Stomach (tissue), 9 donors: ENCODE data around the gene CCN5. TPM values are rescaled to one million over a fixed set of nuclear protein-coding genes. Genes with fewer than 3 reads are reported as not detected.

Source experiments
- DNase-seq, 2 donors: peaks; one replicate each; pipeline versions ENCODE4 v3.0.0 to v3.0.0-alpha.2; 2013 to 2019
- H3K27ac ChIP-seq, 5 donors: fragments of 200-600 bp in 4 of 5; sonication (generic) in 4 of 5; one replicate each; pipeline ENCODE4 v1.5.1; 2013 to 2019; ENCODE audit warnings: mild to moderate bottlenecking in 1 of 5, moderate library complexity in 1 of 5
- H3K27me3 ChIP-seq, 3 donors: fragments of 200-600 bp; sonication (generic); one replicate each; pipeline ENCODE4 v1.5.1; 2017 to 2019; ENCODE audit warnings: mixed run types in 1 of 3
- H3K36me3 ChIP-seq, 4 donors: fragments of 200-600 bp; sonication (generic); 1 replicate in 3 of 4; 2 replicates in 1 of 4; pipeline ENCODE4 v1.5.1; 2016 to 2019
- H3K4me1 ChIP-seq, 4 donors: fragments of 200-600 bp; sonication (generic); one replicate each; pipeline ENCODE4 v1.5.1; 2016 to 2019
- H3K4me3 ChIP-seq, 4 donors: fragments of 200-600 bp; sonication (generic) in 3 of 4; one replicate each; pipeline ENCODE4 v1.5.1; 2016 to 2019; ENCODE audit warnings: mild to moderate bottlenecking in 1 of 4
- H3K9me3 ChIP-seq, 4 donors: fragments of 200-600 bp; sonication (generic); one replicate each; pipeline ENCODE4 v1.5.1; 2016 to 2019
- CTCF ChIP-seq, 7 experiments: fragments of 450-650 bp in 4 of 7; fragments of 200-600 bp in 3 of 7; sonication (generic) in 3 of 7; IDR thresholded peaks; one replicate each; pipeline ENCODE4 v1.5.1; 2016 to 2019; ENCODE audit warnings: antibody characterized with exemption in 7 of 7, control low read depth in 2 of 7, mild to moderate bottlenecking in 1 of 7
- EP300 ChIP-seq: sonication (generic); formaldehyde crosslinking; IDR thresholded peaks from one replicate; pipeline ENCODE4 v1.6.1; 2017; ENCODE audit warnings: antibody characterized with exemption
- POLR2A ChIP-seq, 4 donors: fragments of 450-650 bp; IDR thresholded peaks; one replicate each; pipeline ENCODE4 v1.6.1; 2016; ENCODE audit warnings: antibody characterized with exemption in 4 of 4, control low read depth in 2 of 4, mild to moderate bottlenecking in 1 of 4, moderate library complexity in 1 of 4
- POLR2AphosphoS5 ChIP-seq, 3 donors: sonication (generic); formaldehyde crosslinking; IDR thresholded peaks; one replicate each; pipeline ENCODE4 v1.6.1; 2016; ENCODE audit warnings: antibody characterized with exemption in 3 of 3
- WGBS, 5 donors: extraction: QIAGEN DNeasy Blood & Tissue Kit in 3 of 5; methylation state at CpG; one replicate each; pipeline versions ENCODE4 v1.1.5 to v1.1.7; 2013 to 2018; 5-methylcytosine and 5-hydroxymethylcytosine counted together
- intact Hi-C: fragments of 100-400 bp; cut with DNase I; formaldehyde crosslinking; loops from one replicate; pipeline ENCODE4 v1.15.1; 2023; ENCODE audit warnings: low total_unique reads
- polyA plus RNA-seq, 3 donors: library from polyadenylated mRNA; stranded (reverse); fragments of 200-250 nt; gene quantifications; one replicate each; pipeline ENCODE4 v1.2.3, GENCODE V29; 2013
- total RNA-seq, 5 donors: library from RNA; depleted of rRNA; stranded (reverse); fragments of >200 nt; gene quantifications; one replicate each; pipeline versions ENCODE4 v1.1.0 to v1.2.3, GENCODE V29; 2014 to 2016
- donor health status: healthy with polysubstance abuse.
- donor health status: Bipolar disorder and iron deficiency.
- donor health status: healthy.

CCN5 gene
- total and polyA plus RNA-seq, 8 donors = 2.5 to 193 (median 8.2) TPM; not detected in 3

GRCh38 chr20:44746367-44747165, 31.4 kb downstream of the CCN5 start:
- 15 to 23% (median 17%) methylated on average over 12 of the region's 12 CpGs for WGBS, 5 donors
- H3K27me3 ChIP-seq = peaks cover 0 to 55% (median 20%) of the 10 kb centered on the region in 3 donors
- TF ChIP-seq POLR2A (IDR thresholded peaks at IDR 0.05) (no peak), CTCF (IDR thresholded peaks at IDR 0.05) (no peak), EP300 (no peak), POLR2AphosphoS5 (IDR thresholded peaks at IDR 0.05) (no peak)
- H3K4me1 ChIP-seq = peaks cover 21 to 42% (median 38%) of the 10 kb centered on the region in 4 donors
- DNase-seq = peak; percentile 35 to 56
- H3K36me3 ChIP-seq = no peaks in the 10 kb centered on the region
- H3K4me3 ChIP-seq = peak overlapping the region; percentile 51 to 61 (median 60)
- intact Hi-C loops = no loop called here
- peak overlapping the region; percentile 25 to 79 (median 71) for H3K27ac ChIP-seq
- H3K9me3 ChIP-seq = no peaks in the 10 kb centered on the region

- 2 to 12% (median 8%) methylated on average over 5 of the region's 5 CpGs for WGBS, 5 donors
- Histone ChIP-seq H3K4me1 (peaks cover 21 to 42% (median 38%) of the 10 kb centered on the region in 4 donors), H3K9me3 (no peaks in the 10 kb centered on the region), H3K4me3 (peak overlapping the region in 2 of 4 donors; percentile 1 to 60), H3K27ac (peak overlapping the region; percentile 25 to 79 (median 71)), H3K36me3 (no peaks in the 10 kb centered on the region), H3K27me3 (peaks cover 0 to 63% (median 20%) of the 10 kb centered on the region in 3 donors)
- DNase-seq = peak; percentile 91 to 94
- intact Hi-C loops = no loop called here
- TF ChIP-seq POLR2AphosphoS5 (IDR thresholded peaks at IDR 0.05) (peak in 1 of 3 donors; percentile 21), CTCF (IDR thresholded peaks at IDR 0.05) (peak in 5 of 7 experiments; percentile 39 to 76 (median 69)), EP300 (no peak)
These were observed 32.2 kb downstream of the CCN5 start for GRCh38 chr20:44747166-44748004.

- Histone ChIP-seq H3K27ac (peak overlapping the region in 2 of 5 donors; percentile 71 to 79), H3K4me3 (no peak overlapping the region), H3K4me1 (peaks cover 21 to 42% (median 38%) of the 10 kb centered on the region in 4 donors), H3K27me3 (peaks cover 0 to 69% (median 20%) of the 10 kb centered on the region in 3 donors), H3K9me3 (no peaks in the 10 kb centered on the region), H3K36me3 (no peaks in the 10 kb centered on the region)
- intact Hi-C loops = no loop called here
- peak in 1 of 2 donors; percentile 59 for DNase-seq
- 69 to 91% (median 84%) methylated on average over 3 of the region's 3 CpGs for WGBS, 5 donors
- no peak for TF ChIP-seq POLR2A (IDR thresholded peaks at IDR 0.05)
- no peak for TF ChIP-seq EP300
- no peak for TF ChIP-seq CTCF (IDR thresholded peaks at IDR 0.05)
- no peak for TF ChIP-seq POLR2AphosphoS5 (IDR thresholded peaks at IDR 0.05)
These were observed 32.8 kb downstream of the CCN5 start for GRCh38 chr20:44748005-44748370.

GRCh38 chr20:44750081-44750805, 35.1 kb downstream of the CCN5 start:
- WGBS, 5 donors = 47 to 68% (median 57%) methylated on average over 50 to 73 of the region's 73 CpGs
- Histone ChIP-seq H3K27me3 (peaks cover 0 to 80% (median 20%) of the 10 kb centered on the region in 3 donors), H3K4me1 (peaks cover 21 to 37% (median 34%) of the 10 kb centered on the region in 4 donors), H3K27ac (no peak overlapping the region), H3K4me3 (no peak overlapping the region), H3K36me3 (no peaks in the 10 kb centered on the region), H3K9me3 (no peaks in the 10 kb centered on the region)
- DNase-seq = peak in 1 of 2 donors; percentile 24
- intact Hi-C loops = no loop called here
- TF ChIP-seq CTCF (IDR thresholded peaks at IDR 0.05) = no peak
- no peak for TF ChIP-seq POLR2AphosphoS5 (IDR thresholded peaks at IDR 0.05)
- no peak for TF ChIP-seq EP300
- TF ChIP-seq POLR2A (IDR thresholded peaks at IDR 0.05) = no peak
